HepG2 (cell line): ENCODE results near the gene RAPSN. TPM values are rescaled to one million over a fixed set of nuclear protein-coding genes. Genes with fewer than 3 reads are reported as not detected.

Source experiments
- ARNTL ChIP-seq: sonication (generic); formaldehyde crosslinking; IDR thresholded peaks from 2 replicates; pipeline ENCODE4 v1.4.0; 2020; ENCODE audit warnings: mild to moderate bottlenecking, missing genetic modification reagents
- GATAD2A ChIP-seq: IDR thresholded peaks from 2 replicates; pipeline ENCODE4 v1.6.1; 2016
- HDAC1 ChIP-seq: sonication (generic); formaldehyde crosslinking; IDR thresholded peaks from 2 replicates; pipeline ENCODE4 v1.5.1; 2020; ENCODE audit warnings: mild to moderate bottlenecking, missing genetic modification reagents
- HNRNPL ChIP-seq: fragments of 200-400 bp; formaldehyde crosslinking; IDR thresholded peaks from 2 replicates; pipeline ENCODE4 v1.6.1; 2017; ENCODE audit warnings: mild to moderate bottlenecking, low read depth, low read length
- RFX1 ChIP-seq: fragments of 450-650 bp; IDR thresholded peaks from 2 replicates; pipeline ENCODE4 v1.6.1; 2017
- SMARCC2 ChIP-seq: fragments of 450-650 bp; IDR thresholded peaks from 2 replicates; pipeline ENCODE4 v1.6.1; 2017; ENCODE audit warnings: antibody characterized with exemption, mild to moderate bottlenecking
- ZEB1 ChIP-seq: IDR thresholded peaks from 2 replicates; pipeline ENCODE4 v1.6.1; 2012; ENCODE audit warnings: mild to moderate bottlenecking, low read depth, inconsistent platforms; ENCODE audit not compliant: insufficient replicate concordance
- ZNF160 ChIP-seq: sonication (generic); formaldehyde crosslinking; IDR thresholded peaks from 2 replicates; pipeline ENCODE4 v1.8.0; 2022; ENCODE audit warnings: mild to moderate bottlenecking, inconsistent platforms, missing genetic modification reagents
- ZNF20 ChIP-seq: sonication (generic); formaldehyde crosslinking; IDR thresholded peaks from 2 replicates; pipeline ENCODE4 v1.4.0; 2020; ENCODE audit warnings: mild to moderate bottlenecking, moderate library complexity, missing genetic modification reagents
- ZNF263 ChIP-seq: sonication (generic); formaldehyde crosslinking; IDR thresholded peaks from 2 replicates; pipeline ENCODE4 v1.4.0; 2020; ENCODE audit warnings: missing genetic modification reagents
- ZNF558 ChIP-seq: sonication (generic); formaldehyde crosslinking; IDR thresholded peaks from 2 replicates; pipeline ENCODE4 v1.9.0; 2022; ENCODE audit warnings: mild to moderate bottlenecking, missing genetic modification reagents, borderline replicate concordance
- ZNF570 ChIP-seq: sonication (generic); formaldehyde crosslinking; IDR thresholded peaks from 2 replicates; pipeline ENCODE4 v1.4.0; 2020; ENCODE audit warnings: mild to moderate bottlenecking, missing genetic modification reagents, borderline replicate concordance
- ZNF792 ChIP-seq: IDR thresholded peaks from 2 replicates; pipeline ENCODE4 v1.6.1; 2016
- polyA plus RNA-seq, 8 experiments: library from polyadenylated mRNA; depleted of rRNA in 3 of 8; stranded (reverse) in 7 of 8; unstranded in 1 of 8; fragments of >200 nt; fragmentation: Illumina TruSeq in 4 of 8; extraction: Trizol in 4 of 8; gene quantifications; 2 replicates each; pipeline versions ENCODE4 v1.2.1 to v1.2.3, GENCODE V29; 2011 to 2016; ENCODE audit warnings: low read depth in 4 of 8, missing spikeins in 1 of 8, mixed read lengths in 1 of 8; ENCODE audit not compliant: insufficient read depth in 1 of 8
- total RNA-seq, 5 experiments: library from RNA; depleted of rRNA; stranded (reverse); fragments of >200 nt; fragmentation: Illumina TruSeq; extraction: Trizol; gene quantifications; 2 replicates each; pipeline ENCODE4 v1.2.3, GENCODE V29; 2016; ENCODE audit warnings: low read depth in 1 of 5
- TF ChIP-seq, protein P1 (sequence below): sonication (generic); formaldehyde crosslinking; IDR thresholded peaks from 2 replicates; pipeline ENCODE4 v1.8.1; 2023; ENCODE audit warnings: mild to moderate bottlenecking, moderate library complexity, missing genetic modification reagents
- TF ChIP-seq, protein P2 (sequence below): sonication (generic); formaldehyde crosslinking; IDR thresholded peaks from 2 replicates; pipeline ENCODE4 v1.4.0; 2020; ENCODE audit warnings: missing genetic modification reagents, borderline replicate concordance
- TF ChIP-seq, protein P3 (sequence below): IDR thresholded peaks from 2 replicates; pipeline ENCODE4 v1.6.1; 2016
- TF ChIP-seq, protein P4 (sequence below): conservative IDR thresholded peaks from 2 replicates; pipeline ENCODE4 v1.6.1; 2018; ENCODE audit warnings: missing genetic modification reagents
- TF ChIP-seq, protein P5 (sequence below): sonication (generic); formaldehyde crosslinking; IDR thresholded peaks from 2 replicates; pipeline ENCODE4 v1.4.0; 2020; ENCODE audit warnings: missing genetic modification reagents, mild to moderate bottlenecking, borderline replicate concordance
- TF ChIP-seq, protein P6 (sequence below): sonication (generic); formaldehyde crosslinking; IDR thresholded peaks from 2 replicates; pipeline ENCODE4 v1.5.1; 2020; ENCODE audit warnings: missing genetic modification reagents, mild to moderate bottlenecking, borderline replicate concordance

RAPSN gene
- total and polyA plus RNA-seq, 2 of the 13 experiments (the other 11 are each of a cell fraction or from before 2014, with no cell fraction given) = 0.15 to 1.2 TPM

DNA sequence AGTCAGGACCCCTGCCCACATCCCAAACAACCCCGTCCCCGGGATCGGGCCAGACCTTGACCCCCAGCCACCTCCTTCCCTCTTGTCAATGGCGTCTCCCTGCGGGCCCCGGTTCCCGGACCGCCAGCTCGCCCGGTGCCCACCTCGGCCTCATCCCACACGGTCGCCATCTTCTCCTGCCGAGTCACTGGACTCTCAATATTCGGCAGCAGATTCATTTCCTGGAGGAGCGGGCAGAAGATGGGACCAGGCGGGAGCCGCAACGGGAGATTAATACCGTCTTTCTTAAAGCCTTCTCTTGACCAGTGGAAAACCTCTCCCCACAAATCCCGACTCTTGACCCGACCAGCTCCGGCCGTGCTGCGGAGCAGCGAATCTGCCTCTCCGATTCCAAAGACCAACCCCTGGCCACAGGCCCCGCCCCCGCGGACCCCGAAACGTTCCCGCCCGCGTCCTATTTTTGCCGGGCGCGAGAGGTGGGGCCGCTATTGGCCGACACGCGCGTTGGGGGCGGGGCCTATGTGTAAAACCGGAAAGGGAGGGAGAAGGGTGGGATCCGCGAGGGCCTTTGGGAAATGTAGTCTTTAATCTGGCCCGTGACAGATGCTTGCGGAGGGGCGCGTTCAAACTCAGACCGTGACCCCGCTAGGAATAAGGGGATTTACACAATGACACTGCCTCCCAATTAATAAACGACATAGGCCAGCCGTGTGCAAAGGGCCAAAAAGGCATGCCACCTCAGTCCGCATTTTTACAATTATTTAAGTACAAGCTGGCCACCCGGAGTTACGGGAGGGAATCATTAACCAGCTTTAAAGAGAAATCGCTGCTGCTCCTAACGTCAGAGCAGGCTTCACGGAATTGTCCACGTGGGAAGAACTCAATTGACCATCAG, 22.6 kb downstream of the RAPSN start, which contains the start of gene PSMC3 (continued):
- TF ChIP-seq HDAC1 (CRISPR knock-in tag) = peak; percentile 66; the same call in 1 of the 2 replicates
- TF ChIP-seq, protein P1, sequence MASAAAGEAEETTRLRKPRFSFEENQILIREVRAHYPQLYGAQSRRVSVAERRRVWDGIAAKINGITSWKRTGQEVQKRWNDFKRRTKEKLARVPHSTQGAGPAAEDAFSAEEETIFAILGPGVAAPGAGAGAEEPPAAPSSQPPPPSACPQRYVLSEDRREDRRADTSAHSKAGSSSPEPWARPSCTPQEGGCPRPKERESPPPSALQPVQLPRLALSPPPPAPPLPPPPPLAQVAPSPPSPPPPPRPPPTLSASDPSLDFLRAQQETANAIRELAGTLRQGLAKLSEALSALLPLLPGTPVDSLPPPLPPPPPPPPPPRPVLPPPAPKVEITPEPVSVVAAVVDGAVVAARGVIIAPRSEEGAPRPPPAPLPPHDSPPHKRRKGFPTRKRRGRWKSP = peak; percentile 62; the same call in 1 of the 2 replicates
- peak; percentile 58; the same call in 1 of the 2 replicates for TF ChIP-seq HNRNPL
- TF ChIP-seq, protein P2, sequence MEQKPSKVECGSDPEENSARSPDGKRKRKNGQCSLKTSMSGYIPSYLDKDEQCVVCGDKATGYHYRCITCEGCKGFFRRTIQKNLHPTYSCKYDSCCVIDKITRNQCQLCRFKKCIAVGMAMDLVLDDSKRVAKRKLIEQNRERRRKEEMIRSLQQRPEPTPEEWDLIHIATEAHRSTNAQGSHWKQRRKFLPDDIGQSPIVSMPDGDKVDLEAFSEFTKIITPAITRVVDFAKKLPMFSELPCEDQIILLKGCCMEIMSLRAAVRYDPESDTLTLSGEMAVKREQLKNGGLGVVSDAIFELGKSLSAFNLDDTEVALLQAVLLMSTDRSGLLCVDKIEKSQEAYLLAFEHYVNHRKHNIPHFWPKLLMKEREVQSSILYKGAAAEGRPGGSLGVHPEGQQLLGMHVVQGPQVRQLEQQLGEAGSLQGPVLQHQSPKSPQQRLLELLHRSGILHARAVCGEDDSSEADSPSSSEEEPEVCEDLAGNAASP (CRISPR knock-in tag) = no peak; the same call in 1 of the 2 replicates
- TF ChIP-seq, protein P3, sequence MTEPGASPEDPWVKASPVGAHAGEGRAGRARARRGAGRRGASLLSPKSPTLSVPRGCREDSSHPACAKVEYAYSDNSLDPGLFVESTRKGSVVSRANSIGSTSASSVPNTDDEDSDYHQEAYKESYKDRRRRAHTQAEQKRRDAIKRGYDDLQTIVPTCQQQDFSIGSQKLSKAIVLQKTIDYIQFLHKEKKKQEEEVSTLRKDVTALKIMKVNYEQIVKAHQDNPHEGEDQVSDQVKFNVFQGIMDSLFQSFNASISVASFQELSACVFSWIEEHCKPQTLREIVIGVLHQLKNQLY (CRISPR knock-in tag) = no peak
- TF ChIP-seq ZNF570 = no peak
- TF ChIP-seq, protein P4, sequence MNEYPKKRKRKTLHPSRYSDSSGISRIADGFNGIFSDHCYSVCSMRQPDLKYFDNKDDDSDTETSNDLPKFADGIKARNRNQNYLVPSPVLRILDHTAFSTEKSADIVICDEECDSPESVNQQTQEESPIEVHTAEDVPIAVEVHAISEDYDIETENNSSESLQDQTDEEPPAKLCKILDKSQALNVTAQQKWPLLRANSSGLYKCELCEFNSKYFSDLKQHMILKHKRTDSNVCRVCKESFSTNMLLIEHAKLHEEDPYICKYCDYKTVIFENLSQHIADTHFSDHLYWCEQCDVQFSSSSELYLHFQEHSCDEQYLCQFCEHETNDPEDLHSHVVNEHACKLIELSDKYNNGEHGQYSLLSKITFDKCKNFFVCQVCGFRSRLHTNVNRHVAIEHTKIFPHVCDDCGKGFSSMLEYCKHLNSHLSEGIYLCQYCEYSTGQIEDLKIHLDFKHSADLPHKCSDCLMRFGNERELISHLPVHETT (CRISPR knock-in tag) = peak; percentile 51
- no peak for TF ChIP-seq SMARCC2
- TF ChIP-seq ZNF160 (CRISPR knock-in tag) = 0 out of 2 replicates have a peak, but pooled peaks have one; percentile 40
- TF ChIP-seq ZEB1 = no peak
- TF ChIP-seq RFX1 = no peak
- TF ChIP-seq ZNF558 (CRISPR knock-in tag) = peak; percentile 63; the same call in 1 of the 2 replicates
- TF ChIP-seq, protein P5, sequence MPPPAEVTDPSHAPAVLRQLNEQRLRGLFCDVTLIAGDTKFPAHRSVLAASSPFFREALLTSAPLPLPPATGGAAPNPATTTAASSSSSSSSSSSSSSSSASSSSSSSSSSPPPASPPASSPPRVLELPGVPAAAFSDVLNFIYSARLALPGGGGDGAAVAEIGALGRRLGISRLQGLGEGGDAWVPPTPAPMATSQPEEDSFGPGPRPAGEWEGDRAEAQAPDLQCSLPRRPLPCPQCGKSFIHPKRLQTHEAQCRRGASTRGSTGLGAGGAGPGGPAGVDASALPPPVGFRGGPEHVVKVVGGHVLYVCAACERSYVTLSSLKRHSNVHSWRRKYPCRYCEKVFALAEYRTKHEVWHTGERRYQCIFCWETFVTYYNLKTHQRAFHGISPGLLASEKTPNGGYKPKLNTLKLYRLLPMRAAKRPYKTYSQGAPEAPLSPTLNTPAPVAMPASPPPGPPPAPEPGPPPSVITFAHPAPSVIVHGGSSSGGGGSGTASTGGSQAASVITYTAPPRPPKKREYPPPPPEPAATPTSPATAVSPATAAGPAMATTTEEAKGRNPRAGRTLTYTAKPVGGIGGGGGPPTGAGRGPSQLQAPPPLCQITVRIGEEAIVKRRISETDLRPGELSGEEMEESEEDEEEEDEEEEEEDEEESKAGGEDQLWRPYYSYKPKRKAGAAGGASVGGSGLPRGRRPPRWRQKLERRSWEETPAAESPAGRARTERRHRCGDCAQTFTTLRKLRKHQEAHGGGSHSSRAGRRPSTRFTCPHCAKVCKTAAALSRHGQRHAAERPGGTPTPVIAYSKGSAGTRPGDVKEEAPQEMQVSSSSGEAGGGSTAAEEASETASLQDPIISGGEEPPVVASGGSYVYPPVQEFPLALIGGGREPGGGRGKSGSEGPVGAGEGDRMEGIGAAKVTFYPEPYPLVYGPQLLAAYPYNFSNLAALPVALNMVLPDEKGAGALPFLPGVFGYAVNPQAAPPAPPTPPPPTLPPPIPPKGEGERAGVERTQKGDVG (CRISPR knock-in tag) = no peak
- no peak for TF ChIP-seq ZNF20 (CRISPR knock-in tag)
- TF ChIP-seq ARNTL (CRISPR knock-in tag) = peak; percentile 76; the same call in 1 of the 2 replicates
- TF ChIP-seq ZNF263 (CRISPR knock-in tag) = 0 out of 2 replicates have a peak, but pooled peaks have one; percentile 2
- TF ChIP-seq, protein P6, sequence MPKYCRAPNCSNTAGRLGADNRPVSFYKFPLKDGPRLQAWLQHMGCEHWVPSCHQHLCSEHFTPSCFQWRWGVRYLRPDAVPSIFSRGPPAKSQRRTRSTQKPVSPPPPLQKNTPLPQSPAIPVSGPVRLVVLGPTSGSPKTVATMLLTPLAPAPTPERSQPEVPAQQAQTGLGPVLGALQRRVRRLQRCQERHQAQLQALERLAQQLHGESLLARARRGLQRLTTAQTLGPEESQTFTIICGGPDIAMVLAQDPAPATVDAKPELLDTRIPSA = no peak
- no peak for TF ChIP-seq GATAD2A
- TF ChIP-seq ZNF792 (CRISPR knock-in tag) = no peak
